Measurements from ENCODE around the gene TMEM63B.
"Not testable (repeated sequence)": the region's sequence is repeated elsewhere in the genome, so short reads cannot be mapped to it uniquely, and the experiment has no call there.

The TMEM63B gene

GRCh38 chr6:44127186-44128019 is at the start of gene TMEM63B, which contains the start of gene MRPL14:
TMEM63B (plus strand) TSS chr6:44127554; CDS start chr6:44134585, 7,031 bp downstream.
MRPL14 (minus strand) TSS chr6:44127452; CDS start chr6:44116611, 10,841 bp downstream.
- peak; percentile 96 for DNase-seq

GRCh38 chr6:44078219-44078826 is 49.0 kb upstream of the TMEM63B start:
- DNase-seq = no peak

DNA sequence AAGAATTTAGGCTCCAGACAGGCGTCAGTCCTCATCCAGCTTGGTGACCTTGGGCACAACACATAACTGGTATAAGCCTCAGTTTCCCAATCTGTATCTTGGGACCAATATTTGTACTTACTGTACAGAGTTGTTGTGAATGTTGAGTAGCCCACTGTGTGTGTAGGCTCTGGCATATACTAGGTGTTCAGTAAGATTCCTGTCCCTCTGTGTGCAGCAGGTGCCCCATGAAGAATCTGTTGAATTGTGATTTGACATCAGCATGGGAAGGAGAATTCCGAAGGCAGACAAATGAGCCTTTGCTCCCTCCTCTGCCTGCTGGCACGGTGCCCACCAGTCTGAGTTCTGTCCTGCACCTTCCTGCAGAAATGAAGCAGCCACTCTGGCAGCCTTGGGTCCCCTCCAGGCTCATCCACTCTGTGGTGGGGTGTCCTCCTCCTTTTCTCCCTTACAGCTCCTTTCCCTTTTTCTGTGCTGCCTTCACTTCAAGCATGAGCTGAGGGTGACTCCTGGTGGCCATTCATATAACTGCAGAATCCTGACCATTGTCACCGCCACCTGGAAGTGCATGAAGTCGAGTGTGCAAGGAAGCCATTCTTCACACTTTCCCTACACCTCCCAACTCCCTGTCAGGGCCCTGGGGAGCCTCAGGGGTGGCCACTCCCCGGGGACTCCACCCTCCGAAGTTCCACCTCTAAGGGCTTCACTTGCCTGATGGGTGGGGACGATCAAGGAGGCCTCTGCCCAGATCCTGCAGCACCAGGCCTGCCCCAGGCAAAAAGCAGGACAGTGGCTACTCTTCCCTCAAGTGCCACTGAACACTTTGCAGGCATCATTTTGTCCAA is 48.3 kb upstream of the TMEM63B start:
- no peak for DNase-seq

DNA sequence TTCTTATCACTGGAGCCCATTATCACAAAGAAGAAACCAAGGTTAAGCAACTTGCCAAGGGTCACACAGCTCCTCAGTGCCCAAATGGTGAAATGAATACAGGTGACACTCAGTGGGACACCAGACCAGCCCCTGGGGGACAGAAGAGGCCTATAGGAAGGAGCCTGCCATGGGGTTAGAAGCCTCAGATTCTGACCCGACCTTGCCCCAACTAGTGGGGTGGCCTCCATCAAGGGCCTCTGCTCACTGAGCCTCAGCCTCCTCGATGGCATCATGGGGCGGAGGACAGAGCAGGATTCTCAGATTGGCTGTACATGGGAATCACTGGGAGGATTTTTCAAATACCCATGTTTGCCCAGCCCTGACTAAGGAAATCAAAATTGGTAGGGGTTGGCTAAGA is 47.7 kb upstream of the TMEM63B start:
- DNase-seq = no peak

DNA sequence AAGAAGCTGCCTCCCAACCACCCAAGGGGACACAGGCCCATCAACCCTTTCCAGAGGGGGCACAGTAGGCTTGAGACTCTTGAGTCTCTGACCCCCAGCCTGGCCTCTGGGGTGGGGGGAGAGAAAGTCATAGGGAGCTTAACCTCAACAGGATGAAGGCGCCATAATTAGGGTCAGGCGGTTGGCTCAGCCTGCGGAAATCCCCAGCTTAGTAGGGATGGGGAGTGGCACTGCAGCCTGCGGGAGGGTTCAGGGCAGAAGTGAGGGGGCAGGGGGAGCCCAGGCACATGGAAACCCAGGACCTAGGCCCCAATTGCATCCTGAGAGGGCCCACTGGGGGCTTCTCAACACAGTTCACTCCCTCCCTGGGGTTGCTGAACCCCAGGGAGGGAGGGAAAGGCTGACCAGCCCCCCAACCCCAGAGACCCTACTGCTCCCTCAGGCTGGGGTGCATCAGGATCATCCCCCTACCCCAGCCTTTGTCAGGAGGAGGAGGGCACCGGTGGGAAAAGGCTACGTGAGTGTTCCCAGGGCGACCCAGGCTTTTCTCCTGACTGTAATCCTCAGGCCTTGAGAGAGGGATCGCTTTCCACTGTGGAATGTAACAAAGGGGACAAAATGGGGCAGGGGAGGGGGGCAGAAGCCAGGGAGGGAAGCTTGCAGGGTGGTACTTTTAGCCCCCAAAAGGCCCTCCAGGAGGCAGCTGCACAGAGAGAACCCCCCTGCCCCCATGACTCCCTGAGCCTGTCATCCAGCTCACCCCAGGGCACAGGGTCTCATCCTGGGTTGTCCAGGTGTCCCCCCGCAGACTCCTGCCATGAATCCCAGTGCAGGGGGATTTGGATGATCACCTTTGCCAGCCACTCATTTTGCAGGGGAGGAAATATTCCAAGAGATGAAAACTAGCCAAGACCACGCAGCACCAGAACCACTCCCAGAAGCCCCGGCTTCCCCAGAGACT is 46.5 kb upstream of the TMEM63B start:
- DNase-seq = no peak

DNA sequence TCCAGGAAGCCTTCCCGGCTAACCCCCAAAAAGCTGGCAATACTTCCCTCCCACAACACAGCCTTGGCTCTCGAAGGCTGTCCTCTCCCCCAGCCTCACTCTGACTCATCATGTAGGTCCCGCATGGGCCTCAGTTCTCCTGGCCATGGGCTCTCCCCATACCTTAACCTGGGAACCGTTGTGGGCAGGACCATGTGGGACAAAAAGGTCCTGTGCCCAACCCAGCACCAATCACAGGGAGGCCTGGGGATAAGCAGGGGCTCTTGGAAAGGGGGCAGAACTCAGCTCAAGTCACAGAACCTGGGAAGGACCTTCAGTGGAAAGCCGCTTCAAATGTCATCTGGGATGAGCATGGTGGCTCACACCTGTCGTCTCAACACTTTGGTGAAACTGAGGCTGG is 45.6 kb upstream of the TMEM63B start:
- DNase-seq = no peak

- no peak for DNase-seq
Observed at GRCh38 chr6:44082872-44083321, 44.5 kb upstream of the TMEM63B start.

GRCh38 chr6:44084231-44085014 is 42.9 kb upstream of the TMEM63B start:
- DNase-seq = no peak

DNA sequence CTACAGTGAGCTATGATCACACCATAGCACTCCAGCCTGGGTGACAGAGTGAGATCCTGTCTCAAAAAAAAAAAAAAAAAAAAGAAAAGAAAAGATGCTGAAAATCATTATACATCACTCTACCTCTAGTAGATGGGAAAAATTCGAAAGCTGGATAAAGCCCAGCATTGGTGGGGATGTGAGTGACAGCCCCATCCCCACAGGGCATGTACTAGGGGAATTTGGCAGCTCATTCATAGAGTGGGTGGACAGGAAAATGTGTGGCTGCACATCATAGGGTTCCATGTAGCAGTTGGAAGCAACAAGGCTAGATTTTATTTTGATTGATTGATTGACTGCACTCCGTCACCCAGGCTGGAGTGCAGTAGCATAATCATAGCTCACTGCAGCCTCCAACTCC is 42.1 kb upstream of the TMEM63B start:
- no peak for DNase-seq

DNA sequence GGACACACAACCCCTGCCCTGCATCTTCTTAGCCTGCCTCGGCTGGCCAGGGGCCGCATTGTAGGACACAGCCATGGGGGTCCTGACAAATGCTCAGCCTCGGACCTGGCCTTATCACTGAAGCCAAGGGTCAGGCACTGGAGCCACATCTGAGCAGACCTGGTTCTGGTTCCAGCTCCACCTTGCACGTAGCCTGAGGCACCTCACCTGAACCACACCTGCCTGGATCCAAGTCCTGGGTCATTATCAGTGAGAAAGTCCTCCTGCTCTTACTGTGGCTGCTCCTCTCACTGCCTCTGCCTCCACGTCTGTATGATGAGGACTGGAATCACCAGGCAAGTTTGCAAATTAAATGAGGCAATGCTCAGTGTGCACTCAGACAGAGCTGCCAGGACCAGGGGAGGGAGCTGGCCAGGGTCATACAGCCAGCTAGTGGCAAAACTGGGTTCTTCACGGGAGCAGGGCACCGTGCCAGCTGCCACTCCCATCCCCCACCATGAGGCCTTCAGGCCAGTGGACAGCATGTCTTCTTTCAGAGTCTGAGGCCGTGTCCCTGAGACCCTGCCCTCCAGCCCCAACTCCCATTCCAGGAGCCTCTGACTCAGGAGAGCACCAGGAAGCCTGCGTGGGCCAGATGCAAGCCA is 40.3 kb upstream of the TMEM63B start:
- peak; percentile 66 for DNase-seq

GRCh38 chr6:44087623-44088022 is 39.7 kb upstream of the TMEM63B start:
- DNase-seq = no peak

GRCh38 chr6:44088827-44089590 is 38.3 kb upstream of the TMEM63B start:
- no peak for DNase-seq

DNA sequence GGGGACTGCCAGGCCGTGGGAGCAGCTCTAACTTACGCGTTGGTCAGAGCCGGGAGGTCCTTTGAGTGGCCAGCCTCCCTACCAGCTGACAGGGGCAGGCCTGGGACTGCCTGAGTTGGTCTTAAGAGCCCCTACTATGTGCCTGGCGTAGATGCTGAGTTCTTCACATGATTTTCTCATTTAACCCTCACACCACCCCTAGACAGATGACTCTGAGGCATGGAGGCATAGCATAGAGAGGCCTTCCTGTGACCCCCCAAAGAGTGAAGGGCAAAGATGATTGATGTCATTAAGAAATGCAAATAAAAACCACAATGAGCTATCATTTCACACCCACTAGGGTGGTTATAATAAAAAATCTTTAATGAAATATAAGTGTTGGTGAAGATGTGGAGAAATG is 36.9 kb upstream of the TMEM63B start:
- no peak for DNase-seq

- DNase-seq = not testable (repeated sequence)
Observed at GRCh38 chr6:44091356-44091755, 36.0 kb upstream of the TMEM63B start.

GRCh38 chr6:44091981-44092884 is 35.1 kb upstream of the TMEM63B start:
- no peak for DNase-seq

DNA sequence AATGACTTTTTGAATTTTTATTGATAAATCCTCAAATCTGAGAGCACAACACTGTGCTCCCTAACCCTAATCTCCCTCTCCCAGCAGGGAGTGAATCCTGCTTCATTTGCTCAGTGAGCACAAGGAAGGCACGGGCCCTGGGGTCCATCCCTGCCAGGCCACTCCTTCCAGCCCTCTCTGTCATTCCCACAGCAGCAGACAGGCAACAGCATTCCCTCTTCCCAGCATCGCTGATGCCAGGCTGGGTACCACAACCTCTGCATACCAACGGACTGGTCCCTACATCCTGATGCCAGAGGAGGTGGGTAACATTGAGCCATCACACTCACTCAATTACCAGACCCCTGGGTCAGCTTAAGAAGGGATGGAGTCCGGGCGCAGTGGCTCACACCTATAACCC is 34.3 kb upstream of the TMEM63B start:
- DNase-seq = no peak

DNA sequence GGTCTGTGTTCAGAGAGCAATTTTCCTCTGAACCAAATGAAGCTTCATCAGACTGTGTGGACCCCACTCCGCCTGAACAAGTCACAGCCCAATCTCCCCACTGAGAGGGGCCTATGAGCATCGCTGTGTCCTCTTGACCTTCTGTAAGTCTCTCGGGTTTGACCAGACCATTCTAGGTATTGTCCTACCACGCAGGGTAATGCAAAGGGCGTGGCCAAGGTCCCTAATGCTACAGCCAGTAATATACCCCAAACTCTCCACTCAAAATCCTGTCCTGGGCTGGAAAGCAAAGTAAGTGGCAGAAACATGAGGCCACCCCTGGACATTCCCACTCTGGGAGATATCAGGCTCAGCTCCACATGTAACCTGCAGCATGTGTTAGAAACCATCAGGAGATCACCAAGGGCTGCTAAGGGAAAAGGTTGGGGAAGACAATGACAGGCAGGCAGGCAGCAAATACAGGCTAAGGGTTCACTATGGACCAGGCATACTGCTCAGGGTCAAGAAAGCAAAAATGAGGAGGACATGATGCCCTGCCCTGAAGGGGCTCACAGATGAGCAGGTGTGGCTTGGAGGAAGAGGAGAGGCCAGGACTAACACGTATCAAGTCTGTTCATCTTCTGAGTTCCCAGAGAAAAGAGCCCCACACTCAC is 33.5 kb upstream of the TMEM63B start:
- no peak for DNase-seq
